Stromal cell of bone marrow (primary cell): ENCODE data around the gene ZNF516.

Experiments
- DNase-seq: peaks from one replicate; pipeline ENCODE4 v3.0.0-alpha.2; 2012; ENCODE audit warnings: low read depth

Gene ZNF516

DNA sequence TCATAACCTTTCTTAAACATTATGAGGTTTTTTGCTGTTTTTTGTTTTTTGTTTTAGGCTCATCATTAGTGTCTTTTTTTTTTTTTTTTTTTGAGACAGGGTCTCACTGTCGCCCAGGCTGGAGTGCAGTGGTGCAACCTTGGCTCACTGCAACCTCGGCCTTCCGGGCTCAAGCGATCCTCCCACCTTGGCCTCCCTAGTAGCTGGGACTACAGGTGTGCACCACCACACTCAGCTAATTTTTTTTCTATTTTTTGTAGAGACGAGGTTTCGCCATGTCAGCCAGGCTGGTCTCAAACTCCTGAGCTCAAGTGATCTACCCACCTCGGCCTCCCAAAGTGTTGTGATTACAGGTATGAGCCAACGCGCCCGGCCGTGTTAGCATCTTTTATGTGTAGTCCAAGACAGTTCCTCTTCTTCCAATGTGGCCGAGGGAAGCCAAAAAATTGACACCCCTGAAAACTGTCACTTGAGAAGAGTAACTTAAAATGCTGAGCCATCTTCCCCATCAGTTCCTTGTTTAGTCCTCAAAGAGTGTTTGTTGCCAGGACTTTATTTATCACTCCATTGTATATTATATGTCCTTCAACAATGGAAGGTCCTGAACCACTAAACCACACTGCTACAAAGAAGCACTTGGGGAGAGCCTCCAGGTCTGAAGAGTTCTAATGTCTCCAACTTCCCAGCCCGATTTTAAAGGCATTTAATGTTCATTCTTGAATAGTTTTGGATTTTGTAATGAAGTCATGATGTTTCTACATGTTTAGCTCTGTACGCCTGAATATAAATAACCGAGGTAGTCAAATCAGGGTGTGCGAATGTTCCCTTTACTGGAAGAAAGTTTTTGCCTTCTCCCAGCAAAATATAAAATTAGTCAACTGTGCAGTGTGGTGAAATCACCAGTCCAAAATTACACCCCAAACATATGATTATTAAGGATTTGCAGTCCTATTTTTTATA lies 26.4 kb downstream of the ZNF516 start:
- DNase-seq, result no peak

DNA sequence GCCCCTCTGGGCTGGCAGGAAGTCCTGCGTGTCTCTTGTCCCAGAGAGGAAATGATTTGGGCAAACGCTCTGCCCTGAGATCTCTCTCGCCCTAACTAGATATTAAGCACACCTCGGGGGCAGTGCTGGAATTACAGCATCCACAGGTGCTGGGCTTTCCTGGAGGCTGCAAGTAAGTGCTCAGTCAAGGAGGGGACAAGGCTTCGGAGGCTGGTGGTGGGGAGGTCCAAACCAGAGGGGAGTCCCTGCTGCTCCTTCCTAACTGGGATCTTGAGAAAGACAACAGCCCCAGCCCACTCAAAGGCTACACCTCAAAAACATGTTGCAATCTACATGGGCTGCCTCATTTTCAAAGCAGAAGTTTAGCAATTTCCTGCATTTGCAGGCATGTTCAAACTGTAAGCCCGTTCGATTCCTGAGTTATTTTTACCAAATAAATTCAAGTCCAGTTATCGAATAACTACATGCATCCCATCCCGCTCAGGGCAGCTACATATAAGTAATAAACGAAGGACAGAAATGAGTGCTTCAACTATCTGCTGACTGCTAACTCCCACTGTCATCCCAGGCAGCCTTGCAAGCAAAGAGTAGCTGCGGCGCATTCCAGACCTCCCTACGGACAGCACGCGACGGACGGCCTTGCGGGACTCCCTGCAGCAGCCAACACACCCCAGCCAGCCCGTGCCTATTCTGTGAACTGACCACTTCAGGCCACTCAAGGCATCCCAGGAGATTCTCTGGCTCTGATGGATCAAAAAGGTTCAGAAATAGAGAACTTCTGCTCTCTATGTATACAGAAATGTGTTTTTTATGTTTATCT lies 27.5 kb downstream of the ZNF516 start:
- no peak for DNase-seq

DNA sequence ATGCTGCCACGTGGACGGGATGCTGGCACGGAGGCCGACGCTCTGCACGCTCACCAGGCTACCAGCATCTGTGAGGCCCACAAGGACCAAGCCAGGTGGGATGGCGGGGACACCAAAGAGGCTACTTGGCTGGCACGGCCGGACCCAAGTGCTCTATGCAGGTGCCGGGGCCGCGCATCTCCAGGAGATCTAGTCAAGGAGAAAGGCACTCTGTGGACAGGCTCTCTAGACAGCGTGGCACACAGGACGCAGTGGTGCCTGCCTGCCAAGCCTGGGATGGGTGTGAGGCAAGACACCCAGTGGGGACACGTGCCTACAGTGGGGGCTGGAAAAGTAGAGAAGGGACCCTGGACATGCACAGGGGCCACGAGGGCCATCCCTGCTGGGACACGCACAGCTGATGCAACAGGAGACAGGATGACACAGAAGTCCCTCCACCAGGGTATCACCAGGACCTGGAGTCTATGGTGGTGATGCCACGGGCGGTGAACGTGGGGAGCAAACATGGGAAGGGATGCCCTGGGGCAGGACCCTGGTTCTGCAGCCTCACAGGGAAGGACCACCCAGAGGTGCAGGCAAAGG lies 28.5 kb downstream of the ZNF516 start:
- DNase-seq, result no peak

DNA sequence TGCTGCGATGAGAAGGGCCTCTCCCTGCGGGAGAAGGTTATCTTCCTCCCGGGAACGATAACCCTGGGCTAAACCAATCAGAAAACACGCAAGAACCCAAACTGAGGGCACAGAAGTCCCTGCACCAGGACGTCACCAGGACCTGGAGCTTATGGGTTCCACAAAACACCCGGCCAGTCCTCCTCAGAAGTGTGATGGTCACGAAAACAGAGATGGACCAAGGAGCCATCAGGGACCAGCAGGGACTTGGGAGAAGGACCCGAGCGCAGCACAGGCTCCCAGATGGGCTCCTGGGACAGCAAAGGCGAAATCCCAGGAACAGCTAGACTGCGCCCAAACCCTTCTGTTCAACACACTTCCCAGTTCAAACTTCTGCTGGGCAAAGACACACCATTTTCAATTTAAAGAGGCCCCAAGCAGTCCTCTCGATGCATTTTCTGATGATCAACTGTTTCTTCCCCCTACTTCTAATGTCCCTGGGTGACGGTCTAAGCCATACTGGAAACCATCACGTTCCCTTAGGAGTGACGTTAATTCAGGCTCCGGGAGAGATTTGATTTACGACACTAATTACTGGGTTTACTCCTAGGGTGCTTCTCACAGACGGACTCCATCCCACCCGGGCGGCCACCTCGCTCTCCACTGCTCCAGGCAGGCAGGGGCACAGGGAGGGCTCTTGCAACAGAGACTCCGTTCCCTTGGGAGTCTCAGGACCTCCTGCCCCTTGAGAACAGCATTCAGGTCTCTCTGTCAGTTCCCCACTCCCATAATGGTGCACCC lies 29.2 kb downstream of the ZNF516 start:
- DNase-seq, result no peak

DNA sequence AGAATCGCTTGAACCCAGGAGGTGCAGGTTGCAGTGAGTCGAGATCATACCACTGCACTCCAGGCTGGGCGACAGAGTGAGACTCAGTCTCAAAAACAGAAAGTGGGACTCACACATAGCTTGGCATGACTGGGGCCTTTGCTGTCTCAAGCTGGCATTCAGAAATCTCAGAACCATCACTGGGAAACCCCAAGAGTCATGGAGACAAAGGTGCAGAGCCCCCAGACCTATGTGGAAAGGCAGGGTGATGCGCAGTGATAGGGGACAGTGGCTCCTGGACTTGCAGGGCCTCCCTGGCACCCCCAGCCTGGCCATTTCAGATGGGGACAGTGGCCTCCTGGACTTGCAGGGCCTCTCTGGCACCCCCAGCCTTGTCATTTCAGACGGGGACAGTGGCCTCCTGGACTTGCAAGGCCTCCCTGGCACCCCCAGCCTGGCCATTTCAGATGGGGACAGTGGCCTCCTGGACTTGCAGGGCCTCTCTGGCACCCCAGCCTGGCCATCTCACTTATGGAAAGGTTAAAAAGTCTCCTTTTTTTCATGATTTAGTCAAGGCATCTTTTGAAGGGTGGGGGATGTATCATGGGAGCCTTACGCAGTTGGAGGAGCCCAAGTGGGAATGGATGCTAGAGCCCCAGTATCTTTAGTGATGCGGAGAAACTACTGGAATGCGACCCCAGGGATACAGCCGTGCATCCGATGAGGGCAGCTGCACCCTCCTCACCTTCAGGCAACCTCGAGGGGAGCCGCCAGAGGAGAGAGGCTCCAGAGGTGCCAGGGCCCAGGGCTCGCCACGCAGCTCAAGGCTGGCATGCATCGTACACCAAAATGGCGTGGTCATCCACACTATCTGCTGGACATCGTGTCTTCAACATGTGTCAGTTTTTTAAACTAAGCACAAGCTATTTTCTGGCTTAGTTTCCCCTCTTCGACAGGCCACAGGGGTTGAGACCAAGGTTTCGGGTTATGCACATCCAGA lies 30.5 kb downstream of the ZNF516 start:
- DNase-seq, result no peak

DNA sequence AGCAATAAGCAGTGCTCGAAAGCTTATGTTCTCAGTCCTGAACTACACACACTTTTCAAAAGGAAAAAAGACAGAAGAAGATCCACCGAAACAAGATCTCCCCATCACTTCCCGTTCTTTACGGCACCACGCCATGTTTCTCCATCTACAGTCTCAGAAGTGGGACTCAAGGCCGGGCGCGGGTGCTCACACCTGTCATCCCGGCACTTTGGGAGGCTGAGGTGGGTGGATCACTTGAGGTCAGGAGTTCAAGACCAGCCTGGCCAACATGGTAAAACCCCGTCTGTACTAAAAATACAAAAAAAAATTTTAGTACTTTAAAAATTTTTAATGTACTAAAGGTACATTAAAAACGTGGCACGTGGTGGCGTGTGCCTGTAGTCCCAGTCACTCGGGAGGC lies 31.2 kb downstream of the ZNF516 start:
- no peak for DNase-seq

DNA sequence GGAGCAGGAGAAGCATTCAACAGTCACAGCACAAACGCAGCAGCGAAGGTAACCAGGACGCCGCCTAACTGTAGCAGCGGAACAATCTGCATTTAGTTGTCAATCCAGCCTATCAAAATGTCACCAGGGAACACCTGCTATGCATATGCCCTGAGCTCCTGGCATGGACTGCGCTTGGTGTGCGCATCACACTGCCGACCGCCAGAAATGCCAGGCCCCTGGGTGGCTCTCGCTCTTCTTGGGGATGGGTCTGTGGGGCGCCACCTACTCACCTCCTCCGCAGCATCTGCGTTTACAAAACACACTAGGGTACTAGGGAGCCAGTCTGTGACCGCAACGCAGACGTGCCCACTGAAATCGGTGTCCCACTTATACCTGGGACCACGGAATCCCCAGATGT lies 31.7 kb downstream of the ZNF516 start:
- no peak for DNase-seq

DNA sequence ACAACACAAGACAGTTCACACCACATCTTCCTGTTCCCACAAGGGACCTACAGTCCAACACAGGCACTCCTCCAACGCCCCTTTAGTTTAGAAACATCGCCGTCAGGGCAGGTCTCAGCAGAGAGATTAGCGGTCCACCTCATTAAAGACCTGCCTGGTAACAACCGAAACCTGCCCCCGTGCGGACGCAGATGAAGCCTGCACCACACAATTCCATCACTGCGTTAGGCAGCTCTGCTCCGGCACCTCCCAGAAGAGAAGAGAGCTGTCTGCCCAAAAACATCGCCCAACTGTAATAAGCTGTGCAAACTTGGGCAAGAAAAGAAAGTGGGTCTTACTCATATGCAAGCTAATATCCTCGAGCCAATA lies 32.7 kb downstream of the ZNF516 start:
- no peak for DNase-seq

DNA sequence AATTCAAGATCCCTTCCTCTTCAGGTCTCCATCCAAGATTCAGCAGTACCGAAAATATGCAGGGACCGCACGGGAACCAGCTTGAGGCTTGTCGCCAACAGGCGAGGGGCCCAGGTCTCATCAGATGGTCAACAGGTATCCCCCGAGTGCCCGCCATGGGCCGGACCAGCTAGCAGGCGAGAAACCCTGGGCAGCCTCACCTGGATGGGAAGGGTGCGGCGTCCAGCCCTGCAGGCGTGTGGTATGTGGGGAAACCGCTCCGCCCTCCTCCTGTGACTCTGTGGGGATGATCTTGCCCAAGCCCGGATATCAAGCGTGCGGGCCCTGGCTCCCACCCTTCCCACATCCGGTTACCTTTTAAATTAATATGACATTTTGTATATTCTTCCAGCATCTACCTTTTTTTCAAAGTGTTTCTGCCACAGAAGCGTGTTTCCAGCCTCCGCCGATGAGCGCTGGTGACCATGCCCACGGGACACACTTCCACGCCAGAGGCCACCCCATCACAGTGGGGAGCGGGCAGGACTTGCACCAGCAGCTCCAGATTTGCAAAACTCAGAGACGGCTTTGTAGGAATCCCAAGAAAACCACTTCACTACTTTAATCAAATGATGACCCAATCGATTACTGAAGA lies 33.2 kb downstream of the ZNF516 start:
- DNase-seq, result no peak

DNA sequence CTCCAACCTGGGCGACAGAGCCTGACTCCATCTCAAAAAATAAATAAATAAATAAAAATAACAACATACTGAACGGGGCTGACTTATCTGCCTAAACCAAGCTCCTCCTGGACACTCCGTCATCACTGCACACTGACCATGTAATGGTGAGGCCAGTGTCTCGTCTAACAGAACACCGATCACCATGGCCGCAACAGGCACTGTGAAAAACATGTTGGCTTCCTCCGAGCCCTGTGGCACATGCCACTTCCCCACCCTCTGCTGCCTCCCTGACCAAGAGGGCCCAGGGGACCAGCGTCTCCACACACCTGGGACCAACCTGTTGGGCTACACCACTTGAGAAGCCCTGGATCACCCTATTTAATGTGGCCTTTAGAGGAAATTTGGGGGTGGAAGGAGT lies 33.9 kb downstream of the ZNF516 start:
- no peak for DNase-seq

DNA sequence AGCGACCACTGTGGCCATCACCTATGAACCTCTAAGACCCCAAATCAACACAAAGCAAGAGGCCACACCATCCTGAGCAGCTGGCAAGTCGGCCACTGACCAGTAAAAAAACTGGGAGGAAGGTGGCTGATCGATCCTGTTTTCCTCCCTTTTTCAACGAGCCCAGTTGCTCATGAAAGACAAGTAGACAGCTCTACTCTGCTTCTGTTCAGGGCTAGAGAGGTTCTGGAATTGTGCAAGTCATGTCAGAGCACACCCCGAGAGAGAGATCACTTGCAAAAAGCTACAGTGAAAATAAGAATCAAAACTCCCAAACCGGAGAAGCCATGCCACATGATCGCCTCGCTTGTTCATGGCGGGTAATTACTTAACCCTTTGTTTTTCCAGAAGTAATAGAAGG lies 34.6 kb downstream of the ZNF516 start:
- no peak for DNase-seq

DNA sequence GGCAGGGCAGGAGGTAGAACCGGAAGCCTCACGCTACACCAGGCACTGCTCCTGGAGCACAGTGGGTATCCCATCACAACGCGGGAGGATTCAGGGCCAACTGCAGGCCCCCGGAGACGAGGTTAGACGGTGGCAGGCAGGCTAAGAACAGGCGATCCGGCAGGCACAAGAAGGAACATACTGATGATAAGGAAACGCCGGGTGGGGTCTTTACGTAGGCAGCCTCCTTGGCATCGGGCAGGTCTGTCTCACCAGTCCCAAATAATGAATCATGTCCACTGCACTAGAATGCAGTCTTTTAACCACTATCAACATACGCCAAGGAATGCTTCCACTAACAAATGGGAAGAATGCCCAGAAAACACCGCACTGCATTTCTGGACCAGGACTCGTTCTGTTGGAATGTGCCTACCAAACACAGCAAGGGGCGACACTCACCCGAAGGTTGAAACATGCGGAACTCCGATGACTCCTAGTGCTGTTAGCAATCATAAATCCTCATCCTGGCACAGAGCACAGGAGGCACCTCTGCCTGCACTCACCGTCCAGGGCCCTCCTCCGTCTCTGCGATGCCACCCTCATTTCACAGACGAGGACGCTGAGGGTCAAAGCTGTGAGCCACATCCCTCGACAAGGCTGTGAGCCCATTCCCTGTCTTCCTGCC lies 35.2 kb downstream of the ZNF516 start:
- DNase-seq, result peak; percentile 96

DNA sequence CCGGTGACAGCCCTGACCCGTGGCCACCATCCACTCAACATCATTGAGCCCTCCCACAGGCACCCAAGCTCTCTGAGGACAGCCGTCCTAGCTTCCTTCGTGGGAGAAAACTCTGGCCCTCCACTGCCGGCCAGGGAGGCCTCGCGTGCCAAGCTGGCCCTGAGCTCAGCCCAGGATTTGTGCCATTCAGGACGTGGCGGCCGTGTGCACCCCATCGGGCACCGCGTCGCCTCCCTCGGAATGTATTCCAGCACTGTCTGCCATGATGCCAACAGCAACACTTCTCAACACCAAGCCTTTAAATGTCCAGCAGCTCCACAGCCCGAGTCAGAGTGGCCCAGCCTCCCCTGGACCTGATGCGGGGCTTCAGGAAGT lies 35.7 kb downstream of the ZNF516 start:
- DNase-seq, result no peak

DNA sequence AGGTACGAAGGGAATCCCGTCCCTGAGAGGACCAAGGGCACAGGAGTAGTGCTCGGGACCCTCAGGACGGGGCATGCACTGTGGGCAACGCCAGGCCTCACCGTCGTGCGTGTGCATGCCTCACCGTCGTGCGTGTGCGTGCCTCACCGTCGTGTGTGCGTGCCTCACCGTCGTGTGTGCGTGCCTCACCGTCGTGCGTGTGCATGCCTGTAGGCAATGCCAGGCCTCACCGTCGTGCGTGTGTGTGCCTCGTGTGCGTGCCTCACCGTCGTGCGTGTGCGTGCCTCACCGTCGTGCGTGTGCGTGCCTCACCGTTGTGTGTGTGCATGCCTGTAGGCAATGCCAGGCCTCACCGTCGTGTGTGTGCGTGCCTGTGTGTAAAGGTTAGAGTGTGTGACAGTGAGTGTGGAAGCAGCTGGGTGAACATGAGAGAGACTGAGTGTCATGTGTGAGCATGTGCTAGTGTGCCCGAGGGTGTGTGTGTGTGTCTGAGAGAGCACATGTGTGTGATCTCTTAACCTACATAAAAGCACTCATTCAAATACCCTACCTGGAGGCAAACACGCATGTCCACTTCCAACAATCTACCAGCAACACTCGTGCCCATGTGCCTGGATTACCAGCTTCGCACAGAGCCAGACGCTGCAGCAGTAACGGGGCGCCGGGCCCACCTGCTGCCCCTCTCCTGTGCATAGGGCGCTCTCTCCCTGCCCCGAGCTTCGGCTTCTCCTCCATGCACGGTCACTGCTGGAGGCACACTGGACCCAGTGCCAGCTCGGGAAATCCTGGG lies 36.3 kb downstream of the ZNF516 start:
- no peak for DNase-seq

DNA sequence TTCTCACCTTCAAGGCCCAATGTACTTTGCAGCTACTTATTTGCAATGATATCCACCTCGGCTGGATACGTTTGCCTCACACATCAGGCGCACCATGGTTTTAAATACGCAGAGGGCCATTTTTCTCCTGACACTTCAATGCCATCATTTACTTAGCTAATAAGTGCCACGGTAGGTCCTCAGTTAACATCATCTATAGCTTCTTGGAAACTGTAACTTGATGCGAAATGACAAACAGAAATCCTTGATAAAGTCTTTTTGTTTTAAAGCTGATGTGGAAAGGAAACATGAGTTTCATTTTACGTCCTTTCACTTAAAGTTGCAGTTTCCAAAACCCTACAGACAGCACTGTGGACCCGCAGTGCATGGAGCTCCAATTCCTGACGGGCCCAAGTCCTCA lies 37.1 kb downstream of the ZNF516 start:
- no peak for DNase-seq

DNA sequence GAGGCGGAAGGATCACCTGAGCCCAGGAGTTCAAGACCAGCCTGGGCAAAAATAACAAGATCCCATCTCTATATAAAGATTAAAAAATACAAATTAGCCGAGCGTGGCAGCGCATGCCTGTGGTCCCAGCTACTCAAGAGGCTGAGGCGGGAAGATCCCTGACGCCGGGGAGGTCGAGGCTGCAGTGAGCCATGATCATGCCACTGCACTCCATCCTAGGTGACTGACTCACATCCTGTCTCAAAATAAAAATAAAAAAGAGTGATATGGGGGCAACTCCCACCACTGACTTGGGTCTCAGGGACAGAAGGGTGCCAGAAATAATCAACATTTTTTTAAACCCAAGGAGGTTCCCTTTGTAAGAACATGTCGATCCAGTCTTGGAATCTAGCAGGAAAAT lies 37.6 kb downstream of the ZNF516 start:
- DNase-seq, result no peak

DNA sequence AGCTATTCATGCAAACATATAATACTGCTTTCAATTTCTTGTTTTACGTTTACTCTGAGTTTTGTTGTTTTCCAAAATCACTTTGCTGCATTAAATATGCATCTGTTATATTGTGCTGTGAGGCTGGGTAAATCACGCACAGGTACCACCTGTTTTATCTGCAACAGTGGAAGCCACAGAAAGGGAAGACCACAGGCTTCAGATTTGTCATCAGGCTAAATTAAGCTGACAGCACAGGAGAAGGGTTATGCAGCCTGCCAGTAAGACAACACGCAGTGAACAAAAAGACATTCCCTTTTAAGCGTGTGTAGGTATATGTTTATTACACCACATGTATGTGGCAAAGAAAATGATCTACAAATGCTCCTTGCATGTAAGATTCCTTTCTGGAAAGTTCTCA lies 38.2 kb downstream of the ZNF516 start:
- no peak for DNase-seq

DNA sequence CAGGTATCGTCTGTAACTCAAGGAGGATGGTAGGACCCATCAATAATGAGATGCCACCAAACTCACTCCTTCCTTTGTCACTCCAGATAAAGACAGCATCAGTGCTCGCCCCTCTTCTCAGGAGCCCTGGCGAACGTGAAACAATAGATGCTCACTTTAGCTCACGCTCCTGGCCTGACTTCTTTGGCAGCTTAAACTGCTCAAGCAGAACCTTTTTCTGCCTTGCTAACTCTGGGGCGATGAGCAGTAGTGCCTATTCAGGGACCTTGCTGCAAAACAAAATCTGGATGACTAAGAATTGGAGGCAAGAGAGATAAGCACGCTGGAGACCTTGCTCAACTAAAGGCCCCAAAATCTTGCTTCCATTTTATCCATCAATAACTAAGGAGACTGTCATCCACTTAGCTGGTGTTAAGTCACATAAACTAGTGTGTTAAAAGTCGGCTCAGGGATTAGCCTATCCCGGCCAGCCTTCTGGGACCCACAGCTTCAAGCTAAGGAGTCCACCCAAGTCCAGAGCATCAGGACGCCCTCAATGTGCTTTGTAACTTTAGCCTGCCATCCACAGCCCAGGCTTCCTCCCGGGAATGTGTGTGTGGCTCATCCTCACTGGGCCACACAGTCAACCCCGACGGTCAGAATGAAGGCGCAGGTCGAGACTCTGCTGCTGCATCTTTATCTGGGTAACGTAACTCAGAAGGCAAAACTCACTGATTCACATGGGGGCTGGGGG lies 38.9 kb downstream of the ZNF516 start:
- no peak for DNase-seq
